ENCODE data around the gene PPP1CA.

DNA sequence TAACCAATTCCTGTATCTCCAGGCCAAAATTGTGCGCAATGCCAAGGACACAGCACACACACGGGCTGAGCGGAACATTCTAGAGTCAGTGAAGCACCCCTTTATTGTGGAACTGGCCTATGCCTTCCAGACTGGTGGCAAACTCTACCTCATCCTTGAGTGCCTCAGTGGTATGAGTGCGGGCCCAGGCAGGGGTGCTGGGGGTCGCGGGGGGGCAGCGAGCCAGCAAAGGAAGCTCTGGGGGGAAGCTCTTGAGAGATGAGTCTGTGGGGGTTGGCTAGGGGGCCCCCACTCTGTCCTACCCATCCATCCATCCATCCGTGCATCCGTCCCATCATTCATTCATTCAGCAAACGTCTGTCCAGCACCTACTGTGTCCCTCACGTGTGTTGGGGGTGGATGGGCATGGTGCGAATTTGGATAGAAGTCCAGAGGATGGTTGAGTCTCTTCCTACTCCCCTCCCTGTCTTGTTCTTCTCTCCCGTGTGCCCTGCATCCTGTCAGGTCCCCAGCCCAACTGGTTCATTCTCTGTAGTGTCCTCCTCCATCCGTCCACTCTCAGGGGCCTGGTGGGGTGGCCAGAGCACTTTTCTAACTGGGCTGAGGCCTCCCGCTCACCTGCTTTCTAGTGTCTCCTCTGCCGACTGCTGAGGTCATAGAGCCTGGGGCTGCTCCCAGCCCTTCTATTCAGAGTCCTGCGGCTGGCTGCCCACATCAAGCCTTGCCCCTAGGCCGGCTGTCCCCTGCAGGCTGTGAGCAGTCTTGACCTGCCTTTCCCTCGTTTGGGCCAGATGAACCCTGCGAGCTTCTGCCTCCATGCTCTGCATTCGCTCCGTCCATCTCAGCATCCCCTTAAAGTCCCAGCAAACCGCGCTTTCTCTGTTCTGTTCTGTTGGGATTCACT lies 29.9 kb upstream of the PPP1CA start:
- TF ChIP-seq, protein P1, sequence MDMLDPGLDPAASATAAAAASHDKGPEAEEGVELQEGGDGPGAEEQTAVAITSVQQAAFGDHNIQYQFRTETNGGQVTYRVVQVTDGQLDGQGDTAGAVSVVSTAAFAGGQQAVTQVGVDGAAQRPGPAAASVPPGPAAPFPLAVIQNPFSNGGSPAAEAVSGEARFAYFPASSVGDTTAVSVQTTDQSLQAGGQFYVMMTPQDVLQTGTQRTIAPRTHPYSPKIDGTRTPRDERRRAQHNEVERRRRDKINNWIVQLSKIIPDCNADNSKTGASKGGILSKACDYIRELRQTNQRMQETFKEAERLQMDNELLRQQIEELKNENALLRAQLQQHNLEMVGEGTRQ (IDR thresholded peaks at IDR 0.05), result no peak
- TF ChIP-seq RAD21 (conservative IDR thresholded peaks at IDR 0.05 in 1 of 2, IDR thresholded peaks at IDR 0.05 in 1 of 2) (no peak), POLR2A (IDR thresholded peaks at IDR 0.05; ENCODE audit: low read length) (no peak), NR3C1 (IDR thresholded peaks at IDR 0.05) (no peak)
